ENCODE data around the gene ADGRA1.

GRCh38 chr10:133088179-133088955, 643 bp downstream of the ADGRA1 start:
- TF ChIP-seq POLR2A (IDR thresholded peaks at IDR 0.05; ENCODE audit: low read length) = no peak
- TF ChIP-seq RCOR1 (IDR thresholded peaks at IDR 0.05; ENCODE audit: low read depth, low read length) = no peak
- TF ChIP-seq RFX5 (IDR thresholded peaks at IDR 0.05) = no peak
- TF ChIP-seq MYC (IDR thresholded peaks at IDR 0.05; ENCODE audit: borderline replicate concordance, low read length) = no peak
- TF ChIP-seq, protein P1, sequence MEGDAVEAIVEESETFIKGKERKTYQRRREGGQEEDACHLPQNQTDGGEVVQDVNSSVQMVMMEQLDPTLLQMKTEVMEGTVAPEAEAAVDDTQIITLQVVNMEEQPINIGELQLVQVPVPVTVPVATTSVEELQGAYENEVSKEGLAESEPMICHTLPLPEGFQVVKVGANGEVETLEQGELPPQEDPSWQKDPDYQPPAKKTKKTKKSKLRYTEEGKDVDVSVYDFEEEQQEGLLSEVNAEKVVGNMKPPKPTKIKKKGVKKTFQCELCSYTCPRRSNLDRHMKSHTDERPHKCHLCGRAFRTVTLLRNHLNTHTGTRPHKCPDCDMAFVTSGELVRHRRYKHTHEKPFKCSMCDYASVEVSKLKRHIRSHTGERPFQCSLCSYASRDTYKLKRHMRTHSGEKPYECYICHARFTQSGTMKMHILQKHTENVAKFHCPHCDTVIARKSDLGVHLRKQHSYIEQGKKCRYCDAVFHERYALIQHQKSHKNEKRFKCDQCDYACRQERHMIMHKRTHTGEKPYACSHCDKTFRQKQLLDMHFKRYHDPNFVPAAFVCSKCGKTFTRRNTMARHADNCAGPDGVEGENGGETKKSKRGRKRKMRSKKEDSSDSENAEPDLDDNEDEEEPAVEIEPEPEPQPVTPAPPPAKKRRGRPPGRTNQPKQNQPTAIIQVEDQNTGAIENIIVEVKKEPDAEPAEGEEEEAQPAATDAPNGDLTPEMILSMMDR (IDR thresholded peaks at IDR 0.05) = no peak
- no peak for TF ChIP-seq ZFP36 (IDR thresholded peaks at IDR 0.05; ENCODE audit: borderline replicate concordance, partially characterized antibody)
- no peak for TF ChIP-seq SMC3 (IDR thresholded peaks at IDR 0.05)
- no peak for TF ChIP-seq CHD2 (IDR thresholded peaks at IDR 0.05; ENCODE audit: low read length, partially characterized antibody)
- TF ChIP-seq JUNB (IDR thresholded peaks at IDR 0.05) = no peak
- TF ChIP-seq MAFK (IDR thresholded peaks at IDR 0.05; ENCODE audit: partially characterized antibody) = no peak
- TF ChIP-seq EP300 (IDR thresholded peaks at IDR 0.05) = no peak
- no peak for TF ChIP-seq SREBF2 (IDR thresholded peaks at IDR 0.05)
- TF ChIP-seq CEBPB (IDR thresholded peaks at IDR 0.05) = no peak
